Neural progenitor cell (in vitro differentiated cells): Measurements from ENCODE around the gene TUBD1. TPM values are rescaled to one million over a fixed set of nuclear protein-coding genes. Genes with fewer than 3 reads are reported as not detected.

Experiments
- DNase-seq: peaks from one replicate; pipeline ENCODE4 v3.0.0-alpha.2; 2016; ENCODE audit warnings: low spot score
- H2AFZ ChIP-seq: fragments of 200-600 bp; sonication (generic); replicated peaks from 2 replicates; pipeline ENCODE4 v1.6.1; 2016; ENCODE audit warnings: antibody characterized with exemption
- H3F3A ChIP-seq: fragments of 200-600 bp; sonication (generic); 2 replicates; pipeline ENCODE4 v1.6.1; 2016; ENCODE audit warnings: antibody characterized with exemption, low read depth
- H3K27ac ChIP-seq: fragments of 200-600 bp; sonication (generic); 2 replicates; pipeline ENCODE4 v1.5.1; 2016; ENCODE audit warnings: mild to moderate bottlenecking
- H3K27me3 ChIP-seq: fragments of 200-600 bp; sonication (generic); 2 replicates; pipeline ENCODE4 v1.6.1; 2016; ENCODE audit warnings: mild to moderate bottlenecking, moderate library complexity
- H3K36me3 ChIP-seq: fragments of 200-600 bp; sonication (generic); 2 replicates; pipeline ENCODE4 v1.5.1; 2016
- H3K4me1 ChIP-seq: fragments of 200-600 bp; sonication (generic); 2 replicates; pipeline ENCODE4 v1.6.1; 2016; ENCODE audit warnings: mixed run types
- H3K4me2 ChIP-seq: fragments of 200-600 bp; sonication (generic); 2 replicates; pipeline ENCODE4 v1.6.1; 2016
- H3K4me3 ChIP-seq: fragments of 200-600 bp; sonication (generic); 2 replicates; pipeline ENCODE4 v1.5.1; 2016
- H3K79me2 ChIP-seq: fragments of 200-600 bp; sonication (generic); 2 replicates; pipeline ENCODE4 v1.6.1; 2016; ENCODE audit warnings: low read depth
- H3K9ac ChIP-seq: fragments of 200-600 bp; sonication (generic); 2 replicates; pipeline ENCODE4 v1.6.1; 2016
- H3K9me3 ChIP-seq: fragments of 200-600 bp; sonication (generic); 2 replicates; pipeline ENCODE4 v1.5.1; 2016; ENCODE audit warnings: low read depth
- H4K20me1 ChIP-seq: fragments of 200-600 bp; sonication (generic); 2 replicates; pipeline ENCODE4 v1.6.1; 2016; ENCODE audit warnings: low read depth
- H3K27ac Mint-ChIP-seq: 3 replicates; pipeline ENCODE4 v1.8.0; 2021; ENCODE audit warnings: mixed read lengths
- H3K27me3 Mint-ChIP-seq: 2 replicates; pipeline ENCODE4 v1.8.0; 2022; ENCODE audit warnings: low read depth, mild to moderate bottlenecking, inconsistent platforms, moderate library complexity, mixed read lengths; ENCODE audit not compliant: insufficient read depth
- H3K36me3 Mint-ChIP-seq: 3 replicates; pipeline ENCODE4 v1.8.0; 2021; ENCODE audit warnings: mixed read lengths
- H3K4me1 Mint-ChIP-seq: 3 replicates; pipeline ENCODE4 v1.8.0; 2021; ENCODE audit warnings: mixed read lengths
- H3K4me3 Mint-ChIP-seq: 3 replicates; pipeline ENCODE4 v1.8.0; 2021; ENCODE audit warnings: mild to moderate bottlenecking, moderate library complexity, mixed read lengths
- H3K9me3 Mint-ChIP-seq: 3 replicates; pipeline ENCODE4 v1.8.0; 2020; ENCODE audit warnings: mixed read lengths
- CTCF ChIP-seq: fragments of 200-600 bp; sonication (generic); IDR thresholded peaks from 2 replicates; pipeline ENCODE4 v1.5.1; 2017; ENCODE audit warnings: antibody characterized with exemption, mild to moderate bottlenecking
- EZH2 ChIP-seq: fragments of 200-600 bp; sonication (generic); IDR thresholded peaks from 2 replicates; pipeline ENCODE4 v1.6.1; 2017; ENCODE audit warnings: antibody characterized with exemption, mild to moderate bottlenecking, moderate library complexity
- EZH2phosphoT487 ChIP-seq: fragments of 200-600 bp; sonication (generic); IDR thresholded peaks from 2 replicates; pipeline ENCODE4 v1.6.1; 2017; ENCODE audit warnings: antibody characterized with exemption
- total RNA-seq: library from RNA; depleted of rRNA; stranded (reverse); fragments of >200 nt; gene quantifications from 2 replicates; pipeline ENCODE4 v1.2.3, GENCODE V29; 2015; ENCODE audit warnings: low replicate concordance

Gene TUBD1
- total RNA-seq, 1 donor from 2014 or later, result 32.6 TPM

- Histone ChIP-seq H3K9ac (peak overlapping the region; percentile 75), H3K9me3 (no peaks in the 10 kb centered on the region), H4K20me1 (peaks cover 9% of the 10 kb centered on the region), H3K4me3 (peak overlapping the region; percentile 83), H3K4me1 (peaks cover 15% of the 10 kb centered on the region), H3K79me2 (peaks cover 79% of the 10 kb centered on the region), H3K27ac (no peak overlapping the region), H3K4me2 (peak overlapping the region; percentile 77), H3K27me3 (no peaks in the 10 kb centered on the region), H2AFZ (peak overlapping the region; percentile 71), H3F3A (no peaks in the 10 kb centered on the region), H3K36me3 (no peaks in the 10 kb centered on the region)
- peak overlapping the region; percentile 98 for H3K4me3 Mint-ChIP-seq
- H3K4me1 Mint-ChIP-seq, result peaks cover 21% of the 10 kb centered on the region
- peaks cover 6% of the 10 kb centered on the region for H3K36me3 Mint-ChIP-seq
- H3K27me3 Mint-ChIP-seq, result no peaks in the 10 kb centered on the region
- H3K9me3 Mint-ChIP-seq, result no peaks in the 10 kb centered on the region
- peak overlapping the region; percentile 85 for H3K27ac Mint-ChIP-seq
- TF ChIP-seq EZH2 (no peak), CTCF (peak; percentile 11)
- peak; percentile 67 for DNase-seq
Observed at GRCh38 chr17:59893676-59894100, 945 bp upstream of the TUBD1 start.

GRCh38 chr17:59892251-59892923 lies 356 bp downstream of the TUBD1 start:
- Histone ChIP-seq H3K27ac (no peak overlapping the region), H2AFZ (peak overlapping the region; percentile 95)

GRCh38 chr17:59890720-59891119 lies 2.0 kb downstream of the TUBD1 start:
- peaks cover 49% of the 10 kb centered on the region for H3K79me2 ChIP-seq
- Mint-ChIP-seq H3K27me3 (peaks cover 2% of the 10 kb centered on the region), H3K4me3 (peak overlapping the region; percentile 57), H3K4me1 (peaks cover 21% of the 10 kb centered on the region), H3K9me3 (no peaks in the 10 kb centered on the region), H3K36me3 (peaks cover 16% of the 10 kb centered on the region), H3K27ac (no peak overlapping the region)
- TF ChIP-seq CTCF (no peak), EZH2 (no peak), EZH2phosphoT487 (no peak)
- H3K9ac ChIP-seq, result no peak overlapping the region
- H3K4me3 ChIP-seq, result no peak overlapping the region
- DNase-seq, result no peak
- H3K9me3 ChIP-seq, result no peaks in the 10 kb centered on the region
- H3K4me1 ChIP-seq, result peaks cover 15% of the 10 kb centered on the region
- no peaks in the 10 kb centered on the region for H3K27me3 ChIP-seq
- peaks cover 9% of the 10 kb centered on the region for H4K20me1 ChIP-seq
- no peaks in the 10 kb centered on the region for H3K36me3 ChIP-seq
- H3K4me2 ChIP-seq, result no peak overlapping the region
- no peaks in the 10 kb centered on the region for H3F3A ChIP-seq
- no peak overlapping the region for H3K27ac ChIP-seq
- H2AFZ ChIP-seq, result no peak overlapping the region

More at GRCh38 chr17:59892251-59892923, 356 bp downstream of the TUBD1 start:
- Mint-ChIP-seq H3K27ac (peak overlapping the region; percentile 88), H3K36me3 (peaks cover 10% of the 10 kb centered on the region), H3K9me3 (no peaks in the 10 kb centered on the region), H3K4me1 (peaks cover 21% of the 10 kb centered on the region), H3K4me3 (peak overlapping the region; percentile 98), H3K27me3 (peaks cover 2% of the 10 kb centered on the region)
- H3K4me1 ChIP-seq, result peaks cover 15% of the 10 kb centered on the region
- DNase-seq, result no peak
- peak overlapping the region; percentile 77 for H3K4me2 ChIP-seq
- no peaks in the 10 kb centered on the region for H3K9me3 ChIP-seq
- peaks cover 66% of the 10 kb centered on the region for H3K79me2 ChIP-seq
- no peaks in the 10 kb centered on the region for H3F3A ChIP-seq
- peak overlapping the region; percentile 11 for H3K9ac ChIP-seq
- TF ChIP-seq EZH2, result no peak
- TF ChIP-seq EZH2phosphoT487, result no peak
- TF ChIP-seq CTCF, result no peak
- no peaks in the 10 kb centered on the region for H3K27me3 ChIP-seq
- H4K20me1 ChIP-seq, result peaks cover 9% of the 10 kb centered on the region
- no peaks in the 10 kb centered on the region for H3K36me3 ChIP-seq
- peak overlapping the region; percentile 83 for H3K4me3 ChIP-seq
